HFFc6 (cell line): Measurements from ENCODE around the gene PSMD8. TPM values are rescaled to one million over a fixed set of nuclear protein-coding genes. Genes with fewer than 3 reads are reported as not detected.
"Not testable (repeated sequence)": the region's sequence is repeated elsewhere in the genome, so short reads cannot be mapped to it uniquely, and the experiment has no call there.

Source experiments
- DNase-seq: peaks from one replicate; pipeline ENCODE4 v3.0.0-alpha.2; 2018
- H3K27ac Mint-ChIP-seq: 2 replicates; pipeline ENCODE4 v1.8.0; 2020; ENCODE audit warnings: mild to moderate bottlenecking, mixed read lengths
- H3K27me3 Mint-ChIP-seq: 2 replicates; pipeline ENCODE4 v1.8.0; 2021; ENCODE audit warnings: mild to moderate bottlenecking, moderate library complexity, mixed read lengths; ENCODE audit not compliant: insufficient read depth
- H3K36me3 Mint-ChIP-seq: 2 replicates; pipeline ENCODE4 v1.8.0; 2021; ENCODE audit warnings: low read depth, mixed read lengths
- H3K4me1 Mint-ChIP-seq: 2 replicates; pipeline ENCODE4 v1.8.0; 2020; ENCODE audit warnings: low read depth, mixed read lengths
- H3K4me3 Mint-ChIP-seq: 2 replicates; pipeline ENCODE4 v1.8.0; 2020; ENCODE audit warnings: mild to moderate bottlenecking, moderate library complexity, mixed read lengths
- H3K9me3 Mint-ChIP-seq: 2 replicates; pipeline ENCODE4 v1.8.0; 2020; ENCODE audit warnings: mild to moderate bottlenecking, mixed read lengths
- CTCF ChIP-seq: fragments of 200-600 bp; sonication (generic); IDR thresholded peaks from 2 replicates; pipeline ENCODE4 v1.5.0; 2021; ENCODE audit warnings: antibody characterized with exemption, mild to moderate bottlenecking
- total RNA-seq, 6 experiments: library from RNA; stranded (reverse); fragmentation: NEBNext Ultra II Directional; extraction: Animal tissue kit (Norgen Biotek cat#: 25700); gene quantifications; 2 replicates in 1 of 6; 3 replicates in 5 of 6; pipeline ENCODE4 v1.2.3, GENCODE V29; 2021

PSMD8 gene
- total RNA-seq, 6 experiments from 2014 or later = 229 to 298 (median 259) TPM

- Mint-ChIP-seq H3K4me3 (no peak overlapping the region), H3K4me1 (no peaks in the 10 kb centered on the region), H3K9me3 (no peaks in the 10 kb centered on the region), H3K36me3 (no peaks in the 10 kb centered on the region), H3K27ac (no peak overlapping the region), H3K27me3 (peaks cover 30% of the 10 kb centered on the region)
- TF ChIP-seq CTCF = no peak
- DNase-seq = no peak
Observed at GRCh38 chr19:38359242-38360021, 14.9 kb upstream of the PSMD8 start.

- H3K36me3 Mint-ChIP-seq = no peaks in the 10 kb centered on the region
- H3K4me3 Mint-ChIP-seq = no peak overlapping the region
- DNase-seq = no peak
- peaks cover 30% of the 10 kb centered on the region for H3K27me3 Mint-ChIP-seq
- TF ChIP-seq CTCF = no peak
- no peaks in the 10 kb centered on the region for H3K9me3 Mint-ChIP-seq
- H3K27ac Mint-ChIP-seq = no peak overlapping the region
- no peaks in the 10 kb centered on the region for H3K4me1 Mint-ChIP-seq
Observed at GRCh38 chr19:38360351-38360750, 14.0 kb upstream of the PSMD8 start.

GRCh38 chr19:38360839-38361631 is 13.3 kb upstream of the PSMD8 start:
- no peak overlapping the region for H3K27ac Mint-ChIP-seq
- no peaks in the 10 kb centered on the region for H3K36me3 Mint-ChIP-seq
- no peaks in the 10 kb centered on the region for H3K9me3 Mint-ChIP-seq
- no peaks in the 10 kb centered on the region for H3K4me1 Mint-ChIP-seq
- no peak for TF ChIP-seq CTCF
- peaks cover 33% of the 10 kb centered on the region for H3K27me3 Mint-ChIP-seq
- H3K4me3 Mint-ChIP-seq = peak overlapping the region; percentile 87
- no peak for DNase-seq

- Mint-ChIP-seq H3K36me3 (no peaks in the 10 kb centered on the region), H3K4me1 (no peaks in the 10 kb centered on the region), H3K9me3 (no peaks in the 10 kb centered on the region), H3K27me3 (peaks cover 32% of the 10 kb centered on the region), H3K4me3 (peak overlapping the region; percentile 87), H3K27ac (no peak overlapping the region)
- no peak for TF ChIP-seq CTCF
- DNase-seq = peak; percentile 43
Observed at GRCh38 chr19:38361633-38362075, 12.7 kb upstream of the PSMD8 start.

GRCh38 chr19:38362076-38362945 is 12.1 kb upstream of the PSMD8 start:
- H3K4me1 Mint-ChIP-seq = no peaks in the 10 kb centered on the region
- peaks cover 36% of the 10 kb centered on the region for H3K27me3 Mint-ChIP-seq
- no peaks in the 10 kb centered on the region for H3K9me3 Mint-ChIP-seq
- no peaks in the 10 kb centered on the region for H3K36me3 Mint-ChIP-seq
- no peak overlapping the region for H3K27ac Mint-ChIP-seq
- TF ChIP-seq CTCF = no peak
- DNase-seq = peak; percentile 51
- H3K4me3 Mint-ChIP-seq = peak overlapping the region; percentile 87

- H3K27me3 Mint-ChIP-seq = peaks cover 37% of the 10 kb centered on the region
- H3K27ac Mint-ChIP-seq, H3K36me3 Mint-ChIP-seq: not testable (repeated sequence)
Observed at GRCh38 chr19:38362946-38363688, 11.3 kb upstream of the PSMD8 start.

More at GRCh38 chr19:38362946-38363688, 11.3 kb upstream of the PSMD8 start:
- DNase-seq, H3K4me1 Mint-ChIP-seq, H3K9me3 Mint-ChIP-seq: not testable (repeated sequence)
- H3K4me3 Mint-ChIP-seq = 0 out of 2 replicates have a peak overlapping the region, but pooled peaks have one; percentile 39
